ENCODE results near the gene DLGAP1. TPM values are rescaled to one million over a fixed set of nuclear protein-coding genes. Genes with fewer than 3 reads are reported as not detected.
A peak's percentile ranks its signal among the peaks of the same experiment; 100 is the strongest.

The DLGAP1 gene
- total and polyA plus RNA-seq, 10 of the 15 experiments (the other 5 are each of a cell fraction or from before 2014, with no cell fraction given) = 0.23 to 27.6 (median 1.9) TPM

- TF ChIP-seq USF2 (IDR thresholded peaks at IDR 0.05; ENCODE audit: borderline replicate concordance, low read depth, low read length) = no peak
- peak; percentile 3 for TF ChIP-seq TARDBP (IDR thresholded peaks at IDR 0.05; ENCODE audit: borderline replicate concordance)
- no peak for TF ChIP-seq ZSCAN29 (IDR thresholded peaks at IDR 0.05)
- TF ChIP-seq ELK1 (IDR thresholded peaks at IDR 0.05; ENCODE audit: low read depth, low read length) = no peak
- TF ChIP-seq, protein P1, sequence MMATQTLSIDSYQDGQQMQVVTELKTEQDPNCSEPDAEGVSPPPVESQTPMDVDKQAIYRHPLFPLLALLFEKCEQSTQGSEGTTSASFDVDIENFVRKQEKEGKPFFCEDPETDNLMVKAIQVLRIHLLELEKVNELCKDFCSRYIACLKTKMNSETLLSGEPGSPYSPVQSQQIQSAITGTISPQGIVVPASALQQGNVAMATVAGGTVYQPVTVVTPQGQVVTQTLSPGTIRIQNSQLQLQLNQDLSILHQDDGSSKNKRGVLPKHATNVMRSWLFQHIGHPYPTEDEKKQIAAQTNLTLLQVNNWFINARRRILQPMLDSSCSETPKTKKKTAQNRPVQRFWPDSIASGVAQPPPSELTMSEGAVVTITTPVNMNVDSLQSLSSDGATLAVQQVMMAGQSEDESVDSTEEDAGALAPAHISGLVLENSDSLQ (IDR thresholded peaks at IDR 0.05) = no peak
- peak; percentile 60; the same call in 1 of the 2 replicates for TF ChIP-seq SIN3A (IDR thresholded peaks at IDR 0.05; ENCODE audit: low read depth, low read length)
- no peak for TF ChIP-seq ZBED1 (IDR thresholded peaks at IDR 0.05; ENCODE audit: borderline replicate concordance)
- no peak for TF ChIP-seq MYB (IDR thresholded peaks at IDR 0.05; ENCODE audit: borderline replicate concordance, low read depth, low read length)
- TF ChIP-seq TAF1 (IDR thresholded peaks at IDR 0.05; ENCODE audit: borderline replicate concordance, low read depth, low read length) = no peak
Observed at GRCh38 chr18:3594760-3595368, 860.2 kb downstream of the DLGAP1 start (continued).
